HuH-7 (cell line): ENCODE data around the gene KCTD6.

ENCODE experiments used
- DNase-seq: peaks from one replicate; pipeline ENCODE4 v3.0.0; 2011; ENCODE audit warnings: low spot score

Gene KCTD6

DNA sequence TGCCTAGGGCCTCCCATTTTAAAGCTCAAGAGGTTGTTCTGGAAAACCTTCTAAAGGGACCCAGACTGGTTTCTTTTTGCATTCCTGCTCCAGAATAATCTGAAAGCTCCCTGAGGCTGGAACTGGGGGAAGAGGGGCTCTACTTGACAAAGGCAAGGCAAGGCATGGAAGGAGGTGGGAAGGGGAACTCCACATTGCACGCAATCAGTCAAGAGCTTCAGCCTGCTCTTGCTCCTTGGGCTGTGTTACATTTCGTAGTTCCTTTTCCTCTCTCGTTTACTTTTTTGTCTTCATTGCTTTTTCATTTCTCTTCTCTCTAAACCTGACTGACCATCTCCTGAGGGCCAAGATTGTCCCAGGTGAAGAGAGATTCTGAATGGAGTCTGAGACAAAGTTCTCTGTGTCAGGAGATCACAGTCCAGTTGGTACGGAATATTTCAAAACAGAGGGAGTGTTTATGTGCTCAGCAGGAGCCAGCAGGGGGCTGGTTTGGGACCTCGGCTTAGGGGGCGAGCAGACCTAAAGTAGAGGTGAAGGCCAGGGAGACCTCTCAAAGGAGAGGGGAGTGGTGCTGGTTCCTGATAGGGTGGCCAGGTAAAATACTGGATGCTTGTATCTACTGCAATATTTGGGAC is 6.0 kb upstream of the KCTD6 start:
- DNase-seq: no peak

DNA sequence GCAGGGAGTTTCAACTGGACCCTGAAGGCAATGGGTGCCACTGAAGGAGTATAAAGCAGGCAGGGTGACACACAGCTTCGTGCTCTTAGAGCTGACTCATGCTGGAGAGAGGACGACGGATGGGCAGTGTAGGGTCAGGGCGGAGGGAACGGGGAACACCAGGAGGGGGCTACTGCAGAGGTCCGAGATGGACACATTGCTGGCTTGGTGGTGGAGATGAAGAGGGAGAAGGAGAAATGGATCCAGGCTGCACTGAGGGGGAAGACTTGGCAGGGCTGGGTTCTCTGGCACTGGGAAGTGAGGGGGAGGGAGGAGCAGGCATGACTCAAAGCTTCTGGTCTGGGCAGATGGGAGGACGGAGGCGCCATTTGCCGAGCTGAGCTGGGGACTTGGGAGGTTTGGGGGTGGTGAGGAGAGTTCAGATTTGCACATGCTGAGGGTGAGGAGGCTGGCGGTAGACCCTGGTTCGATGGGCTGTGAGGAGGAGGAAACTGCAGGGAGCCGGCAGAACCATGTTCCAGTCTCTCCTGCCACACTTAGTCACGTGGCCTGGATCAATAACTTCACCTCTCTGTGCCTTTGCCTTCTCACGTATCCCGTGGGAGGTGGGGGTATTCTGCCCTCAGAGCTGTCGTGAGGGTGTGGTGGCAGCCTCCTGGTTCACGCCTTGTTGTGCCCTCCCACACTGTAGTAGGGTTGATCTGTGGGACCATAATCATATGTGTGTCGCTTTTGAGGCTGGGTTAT is 4.6 kb upstream of the KCTD6 start:
- DNase-seq: no peak

DNA sequence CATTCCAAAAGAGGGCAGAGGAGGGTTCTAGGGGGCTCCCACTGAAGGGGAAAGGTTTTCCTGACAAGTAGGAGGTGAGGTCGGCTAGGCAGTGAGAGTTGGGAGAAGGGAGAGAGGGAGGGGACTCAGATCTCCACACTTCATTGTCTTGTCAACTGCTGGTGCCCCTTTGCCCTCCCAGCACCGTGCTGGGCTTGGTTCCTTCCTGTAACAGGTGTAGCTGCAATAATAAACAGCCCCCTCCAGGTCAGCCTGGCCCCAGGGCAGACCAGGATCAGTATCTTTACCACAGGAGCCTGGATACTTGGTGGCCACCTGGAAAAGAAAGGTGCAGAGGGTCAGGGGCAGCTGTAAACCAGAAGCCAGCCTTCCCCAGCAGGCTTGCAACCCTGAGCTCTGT is 2.9 kb upstream of the KCTD6 start:
- DNase-seq: no peak

DNA sequence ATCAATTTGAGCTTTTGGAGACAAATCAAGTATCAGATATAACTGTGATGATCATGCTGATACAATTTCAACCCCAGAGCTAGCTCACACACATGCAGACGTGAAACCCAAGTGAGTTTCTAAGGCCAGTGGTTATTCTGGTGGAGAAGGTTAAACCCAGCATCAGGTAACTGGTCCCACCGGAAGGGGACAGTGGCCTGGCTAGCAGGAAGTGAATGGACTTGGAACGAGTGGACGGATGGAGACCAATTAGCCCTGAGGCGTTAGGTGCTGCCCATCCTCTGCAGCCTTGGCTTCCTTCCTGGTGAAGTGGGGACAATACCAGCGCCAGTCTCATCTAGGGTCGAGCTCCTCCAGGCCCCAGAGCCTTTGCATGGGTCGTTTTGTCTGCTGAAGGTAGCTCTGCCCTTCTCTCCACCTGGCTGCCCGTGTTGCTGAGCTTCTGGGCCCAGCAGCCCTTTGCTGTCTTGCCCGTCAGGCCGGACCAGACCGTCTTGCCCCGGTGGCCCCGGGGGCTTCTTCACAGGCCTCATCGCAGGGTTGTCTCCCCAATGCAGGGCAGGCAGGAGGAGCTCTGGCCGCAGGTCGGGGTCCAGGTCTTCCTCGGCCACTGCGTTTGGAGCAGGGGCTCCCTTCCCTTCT is 915 bp upstream of the KCTD6 start:
- no peak for DNase-seq

DNA sequence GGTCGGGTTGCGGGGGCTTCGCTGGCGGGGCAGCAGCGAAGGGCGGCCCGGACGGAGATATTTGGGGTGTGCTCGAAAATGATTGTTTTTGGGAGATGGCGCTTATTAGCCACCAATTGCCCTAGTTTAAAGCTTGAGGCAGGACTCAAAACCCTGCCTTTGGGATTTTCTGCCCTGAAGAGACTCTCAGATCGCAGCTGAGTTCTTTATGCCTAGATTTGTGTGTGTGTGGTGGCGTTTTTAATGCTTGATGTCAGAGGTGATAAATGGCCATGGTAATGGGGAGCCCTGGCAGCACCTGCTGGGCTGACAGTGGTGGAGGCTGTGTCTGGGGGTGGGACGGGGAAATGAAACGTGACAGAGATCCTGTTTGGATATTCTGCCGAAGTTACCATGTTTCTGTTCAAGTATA is 604 bp downstream of the KCTD6 start:
- DNase-seq: no peak

DNA sequence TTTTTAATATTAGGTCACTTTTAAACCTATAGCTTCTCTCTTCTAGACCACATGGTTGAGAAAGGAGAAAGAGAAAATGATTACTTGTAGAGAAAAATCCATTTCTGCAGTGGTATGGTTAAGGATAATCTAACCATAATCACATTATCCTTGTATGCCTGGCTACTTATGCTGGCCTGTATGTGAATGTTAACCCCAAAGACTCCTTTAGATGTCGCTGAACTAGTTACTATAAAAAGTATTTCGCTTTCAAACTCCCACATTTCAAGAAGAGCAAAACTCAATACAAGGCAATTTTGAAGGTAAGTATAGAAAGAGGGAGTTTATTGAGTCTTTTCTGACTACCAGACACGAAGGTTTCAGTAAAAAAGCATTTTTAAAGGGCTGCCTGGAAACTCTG is 2.2 kb downstream of the KCTD6 start:
- DNase-seq: no peak

DNA sequence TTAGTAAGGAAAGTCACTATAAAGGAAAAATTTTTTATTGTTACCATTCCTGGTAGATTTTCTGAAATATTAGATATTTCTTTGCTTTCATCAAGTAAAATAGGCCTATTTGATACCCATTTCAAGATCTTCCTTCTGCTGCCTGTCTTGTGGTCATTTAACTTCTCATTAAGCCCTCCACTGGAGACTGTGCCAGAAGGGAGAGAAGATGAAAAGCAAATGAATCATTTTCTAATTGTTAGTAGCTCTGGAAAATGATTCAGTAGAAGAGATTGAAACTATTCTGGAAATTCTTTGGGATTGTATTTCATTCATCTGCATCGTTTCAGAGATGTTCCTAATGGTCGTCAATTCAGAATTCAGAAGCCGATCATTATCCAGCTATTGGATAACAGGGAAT is 3.2 kb downstream of the KCTD6 start:
- DNase-seq: no peak

DNA sequence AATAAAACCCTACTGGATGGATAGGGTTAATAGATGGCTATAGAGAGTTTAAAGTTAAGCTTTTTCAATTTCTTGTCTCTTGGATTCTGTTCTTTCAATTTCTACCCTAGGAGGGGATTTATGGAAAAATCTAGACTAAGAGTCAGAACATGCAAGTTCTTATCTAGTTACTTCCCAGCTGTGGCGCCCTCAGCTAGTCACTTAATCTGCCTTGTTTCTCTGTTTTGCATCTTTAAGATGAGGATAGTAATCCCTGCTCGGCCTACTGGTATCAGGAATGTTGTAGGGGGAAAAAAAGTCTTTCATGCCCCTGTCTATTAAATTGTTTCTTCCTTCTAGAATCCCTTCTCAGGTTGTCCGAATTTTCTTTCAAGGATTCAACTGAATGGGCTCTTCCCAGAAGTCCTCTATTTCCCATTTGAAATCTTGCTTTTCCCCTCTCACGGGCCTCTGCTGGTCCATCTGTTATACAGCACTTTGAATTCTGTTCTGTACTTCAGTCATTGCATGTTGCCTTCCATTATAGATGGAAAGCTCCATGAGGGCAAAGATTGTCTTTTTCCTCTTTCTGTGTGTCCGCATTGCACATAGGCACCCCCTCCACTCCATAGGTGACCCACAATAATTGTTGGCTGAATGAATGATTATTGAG is 4.4 kb downstream of the KCTD6 start:
- no peak for DNase-seq

DNA sequence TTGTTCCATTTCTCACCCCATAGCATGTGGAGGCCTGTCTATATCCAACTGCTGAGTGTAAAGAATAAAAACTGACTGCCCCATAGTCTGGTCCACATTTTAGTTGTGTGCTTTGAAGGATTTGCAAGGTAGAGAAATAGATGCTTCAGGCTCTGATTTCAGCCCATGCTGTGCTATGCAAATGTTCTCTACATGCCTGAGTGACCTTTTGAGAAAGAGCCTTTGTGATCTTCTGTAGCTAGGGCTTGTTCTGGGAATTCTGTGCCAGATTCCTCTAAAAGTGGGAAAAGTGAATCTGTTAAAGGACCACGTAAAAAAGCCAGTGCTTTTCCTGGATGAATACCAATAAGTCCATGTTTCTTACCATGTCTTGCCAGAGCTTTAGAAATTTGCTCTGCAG is 5.2 kb downstream of the KCTD6 start:
- DNase-seq: no peak

DNA sequence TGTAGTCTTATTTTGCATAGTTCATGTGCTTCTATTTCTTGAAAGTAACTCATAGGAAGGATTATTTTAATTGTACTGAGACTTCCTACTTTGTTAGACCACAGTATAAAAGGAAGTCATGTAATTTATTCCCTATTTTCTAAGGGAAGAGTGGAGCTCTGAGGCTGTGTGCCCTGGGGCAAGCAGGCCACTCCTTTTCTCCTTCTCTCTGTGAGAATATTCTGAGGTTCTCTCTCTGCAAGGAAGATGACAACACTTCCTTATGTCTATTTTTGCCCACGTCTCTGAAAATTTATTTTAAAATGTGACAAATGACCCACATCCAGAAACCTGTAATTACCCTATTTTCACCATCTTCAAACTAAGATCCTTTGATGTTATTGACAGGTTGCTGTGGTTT is 11.0 kb downstream of the KCTD6 start:
- no peak for DNase-seq

DNA sequence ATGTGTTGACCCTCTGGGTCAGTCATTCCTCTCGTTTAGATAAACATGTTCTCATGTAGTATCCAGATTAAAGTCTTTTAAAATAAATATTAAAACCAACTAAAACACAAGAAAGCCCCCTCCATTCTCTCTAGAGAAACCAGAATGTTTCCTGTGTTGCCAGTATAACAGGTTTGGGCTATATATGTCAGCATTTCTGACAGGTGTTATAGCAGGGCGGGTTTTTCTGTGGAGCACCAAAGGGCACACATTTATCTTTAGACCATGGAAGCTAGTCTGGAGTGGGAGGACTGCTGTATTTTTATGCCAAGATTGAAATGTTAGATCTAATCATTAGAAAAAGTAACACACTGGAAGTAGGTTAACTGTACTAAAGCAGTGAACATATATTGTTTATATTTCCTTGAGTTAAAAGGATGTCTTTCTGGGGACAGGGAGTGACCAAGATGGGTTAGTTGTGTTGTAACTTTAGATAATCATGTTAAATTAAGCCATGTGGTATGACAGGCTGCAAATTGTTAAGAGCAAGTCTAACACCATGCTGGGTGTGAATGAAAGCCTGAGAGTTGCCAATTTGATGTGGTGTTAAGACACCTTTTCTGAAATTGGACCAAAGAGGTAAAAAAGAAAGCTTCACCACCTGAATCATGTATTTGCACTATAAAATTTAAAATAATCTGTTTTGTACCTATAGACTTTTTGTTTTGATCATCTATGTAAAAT is 15.6 kb downstream of the KCTD6 start:
- DNase-seq: no peak

DNA sequence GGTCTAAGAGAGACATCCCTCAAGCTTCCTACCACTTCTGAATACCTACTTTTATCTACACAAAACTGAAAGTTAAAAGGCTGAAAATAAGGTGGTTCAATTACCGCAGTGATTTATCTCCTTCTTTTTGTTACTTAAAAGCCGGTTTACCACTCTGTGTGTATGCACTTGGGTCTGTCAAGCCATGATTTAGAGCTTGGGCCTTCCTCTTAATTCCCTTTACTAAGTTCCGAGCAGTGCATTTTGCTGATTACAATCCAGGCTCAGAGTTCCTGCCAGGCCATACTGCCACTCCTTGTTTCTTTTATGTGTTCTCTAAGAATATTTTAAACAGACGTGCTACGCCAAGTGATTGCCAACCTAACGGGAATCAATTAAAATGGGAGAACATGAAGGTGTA is 16.5 kb downstream of the KCTD6 start:
- no peak for DNase-seq

DNA sequence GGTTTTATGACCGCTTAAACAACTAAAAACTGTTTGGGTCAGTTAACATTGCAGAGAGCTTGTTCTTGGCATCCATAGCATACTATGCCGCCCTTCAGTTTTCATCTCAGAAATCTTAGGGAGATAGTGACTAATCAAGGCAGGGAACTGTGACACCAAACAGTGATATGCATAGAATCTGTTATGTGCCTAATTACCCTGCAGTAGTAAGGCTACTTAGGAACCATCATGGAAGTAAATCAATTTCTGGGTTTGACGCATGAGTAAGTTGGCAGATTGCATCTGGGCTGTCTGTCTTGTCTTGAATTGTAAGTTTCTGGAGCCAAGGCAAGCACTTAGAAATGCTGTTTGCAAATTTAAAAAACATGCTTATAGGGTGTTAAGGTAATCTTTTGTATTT is 22.5 kb downstream of the KCTD6 start:
- no peak for DNase-seq

DNA sequence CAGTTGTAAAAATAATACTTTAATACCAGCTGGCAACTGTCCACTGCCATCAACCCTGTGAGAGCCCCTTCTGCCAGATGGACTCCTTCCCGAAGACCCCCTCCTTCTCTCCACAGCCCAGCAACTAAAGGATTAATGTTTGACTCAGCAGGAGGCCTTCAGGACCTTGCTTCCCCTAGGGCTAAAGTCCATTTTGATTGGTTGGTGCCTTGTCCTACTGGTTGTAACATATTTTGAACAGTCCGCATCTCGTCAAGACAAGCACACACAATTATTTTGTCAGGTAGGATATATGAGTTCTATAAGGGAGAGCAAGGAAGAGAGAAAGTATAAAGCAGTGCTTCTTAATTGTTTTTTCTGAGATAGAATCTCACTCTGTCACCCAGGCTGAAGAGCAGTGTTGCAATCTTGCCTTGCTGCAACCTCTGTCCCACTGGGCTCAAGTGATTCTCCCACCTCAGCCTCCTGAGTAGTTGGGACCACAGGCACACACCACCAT is 26.4 kb downstream of the KCTD6 start:
- DNase-seq: peak; percentile 28

DNA sequence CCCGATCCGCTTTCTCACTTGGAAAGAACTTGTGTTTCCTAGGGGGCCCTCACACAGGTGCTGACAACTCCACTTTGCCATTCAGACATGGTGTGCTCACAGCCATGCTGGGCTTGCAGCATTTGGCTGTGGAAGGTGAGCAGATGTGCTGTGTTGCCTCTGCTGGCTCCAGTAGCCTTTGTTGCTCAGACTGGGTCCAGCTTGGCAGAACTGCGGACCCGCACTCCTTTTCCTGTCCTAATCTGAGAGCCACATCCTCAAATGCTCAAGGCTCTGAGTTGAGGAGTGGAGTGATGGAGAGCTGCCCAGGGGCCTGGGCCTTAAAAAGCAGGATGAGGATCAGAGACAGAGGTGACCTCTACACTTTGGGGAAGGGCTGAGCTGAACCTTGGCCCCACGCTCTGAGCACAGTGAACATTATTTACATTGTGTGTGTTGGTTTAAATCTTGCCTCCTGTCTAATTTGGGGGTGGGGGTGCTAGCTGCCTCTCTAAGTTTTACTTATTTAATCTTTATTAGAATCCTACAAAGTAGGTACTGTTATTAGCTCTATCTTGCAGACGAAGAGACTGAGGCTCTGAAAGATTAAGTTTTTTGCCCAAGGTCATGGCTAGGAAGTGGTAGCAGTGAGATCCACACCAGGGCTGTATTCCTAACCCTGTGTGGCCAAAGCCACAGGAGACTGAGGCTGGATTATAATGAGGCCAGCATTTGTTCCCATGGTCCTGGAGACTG is 27.9 kb downstream of the KCTD6 start:
- DNase-seq: no peak

DNA sequence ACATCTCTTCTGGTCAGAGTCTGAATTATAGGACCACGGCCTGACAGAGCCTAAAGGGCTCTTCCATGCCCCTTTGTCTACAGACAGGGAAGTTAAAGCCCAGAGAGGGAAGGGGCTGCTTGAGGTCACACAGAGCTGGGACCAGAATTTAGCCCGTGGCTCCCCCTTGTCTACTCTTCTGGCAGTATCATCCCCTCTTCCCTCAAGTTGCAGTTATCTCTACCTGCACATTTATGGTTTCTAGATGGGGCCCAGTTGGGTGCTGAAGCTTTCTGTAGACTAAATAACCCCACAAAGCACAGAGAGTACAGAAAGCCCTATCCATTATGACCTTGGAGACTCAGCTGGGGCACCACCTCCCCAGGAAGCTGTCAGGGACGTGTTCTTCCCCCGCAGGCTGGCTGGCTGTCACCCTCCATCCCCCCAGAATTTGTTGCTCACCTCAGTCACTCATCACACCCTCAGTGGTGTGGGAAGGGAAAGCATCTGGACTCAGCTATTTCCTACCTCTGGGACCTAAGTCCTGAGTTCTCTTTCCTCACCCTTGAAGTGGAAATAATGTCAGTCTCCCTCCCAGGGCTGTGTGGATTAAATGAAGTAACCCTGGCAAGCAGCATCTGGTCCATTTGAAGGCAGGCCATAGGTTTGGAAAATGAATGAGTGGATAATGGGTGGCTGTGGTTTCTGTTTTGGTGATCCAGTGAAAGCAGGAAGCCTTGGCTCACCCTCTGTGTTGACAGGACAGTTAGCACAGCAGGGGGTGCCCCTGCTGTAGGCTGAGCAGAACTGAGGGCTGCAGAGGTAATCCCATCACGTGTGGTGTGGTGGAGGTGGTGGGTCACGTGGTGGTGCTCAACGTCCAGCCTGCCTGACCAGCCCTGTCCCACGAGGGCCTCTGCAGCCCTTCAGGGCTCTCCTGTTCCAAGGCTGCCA is 28.8 kb downstream of the KCTD6 start:
- peak; percentile 19 for DNase-seq

DNA sequence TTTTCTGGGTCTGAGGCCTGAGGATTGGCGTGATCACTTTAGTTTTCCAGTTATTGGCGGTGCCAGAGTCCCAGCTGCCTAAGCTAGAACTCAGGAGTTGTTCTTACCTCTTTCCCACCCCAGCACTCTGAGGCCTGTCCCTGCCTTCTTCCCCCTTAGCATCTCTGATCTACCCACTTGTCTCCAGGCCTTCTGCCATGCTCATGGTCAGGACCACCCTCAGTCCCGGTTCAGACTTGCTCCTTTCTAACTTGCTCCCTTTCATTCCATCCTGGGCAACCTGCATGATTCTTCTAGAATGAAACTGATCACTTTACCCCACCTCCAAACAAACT is 29.4 kb downstream of the KCTD6 start:
- DNase-seq: no peak

DNA sequence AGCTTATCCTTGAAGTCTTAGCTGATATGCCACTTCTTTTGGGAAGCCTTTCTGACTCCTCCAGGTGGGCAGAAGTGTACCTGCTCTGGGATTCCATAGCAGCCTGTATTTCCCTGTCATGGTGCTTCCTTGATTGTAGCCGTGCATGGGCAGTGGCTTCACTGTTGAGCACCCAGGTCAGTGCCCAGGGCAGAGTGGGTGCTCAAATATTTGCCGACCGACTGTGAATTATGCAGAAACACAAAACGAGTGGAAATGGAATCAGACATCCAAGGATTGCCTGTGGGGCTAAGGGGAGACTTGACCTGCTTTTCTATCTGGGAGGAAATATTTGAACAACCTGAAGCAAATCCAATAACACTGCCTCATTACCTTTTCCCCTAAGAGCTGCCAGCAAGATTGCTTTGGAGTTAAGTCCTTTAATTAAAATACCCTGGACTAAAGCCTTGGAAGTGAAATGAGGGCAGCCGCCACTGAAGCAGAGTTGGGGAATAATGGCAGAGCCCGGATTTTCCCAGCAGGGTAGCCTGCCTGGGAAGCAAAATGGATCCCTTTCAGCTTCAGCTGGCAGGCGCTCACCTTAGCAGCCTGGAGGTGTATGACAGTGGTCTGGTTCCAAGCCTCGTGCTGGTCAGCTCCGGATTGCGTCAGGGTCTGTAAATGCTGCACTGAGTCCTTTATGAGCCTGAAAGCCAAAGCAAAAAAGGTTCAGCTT is 30.2 kb downstream of the KCTD6 start:
- peak; percentile 20 for DNase-seq

DNA sequence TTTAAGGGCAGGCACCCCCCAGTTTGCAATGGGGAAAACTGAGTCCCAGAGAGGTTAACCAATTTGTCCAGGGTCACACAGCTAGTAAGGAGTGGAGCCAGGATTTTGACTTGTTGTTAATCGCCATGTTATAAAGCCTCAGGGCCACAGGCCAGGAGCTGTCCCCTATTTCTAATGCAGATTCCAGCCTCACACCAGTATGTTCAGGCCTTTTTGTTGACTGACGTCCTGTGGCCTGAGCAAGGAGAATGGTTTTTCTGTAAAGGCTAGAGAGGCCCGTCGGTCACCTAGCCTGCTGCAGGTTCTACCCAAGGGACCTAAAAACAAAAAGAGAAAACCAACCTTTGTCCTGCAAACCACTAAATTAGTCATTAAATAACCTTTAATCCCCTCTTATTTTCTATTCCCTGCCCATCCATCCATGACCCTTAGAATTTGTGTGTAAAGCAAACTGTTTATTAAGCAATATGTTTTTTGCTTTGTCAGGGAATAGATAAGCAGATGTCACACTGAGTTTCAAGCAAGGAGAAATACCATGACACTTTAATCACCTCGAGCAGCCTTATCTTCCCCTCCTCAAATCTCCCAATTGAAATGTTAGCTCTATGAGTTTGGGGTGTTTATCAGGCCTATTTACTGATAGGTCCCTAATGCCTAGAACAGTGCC is 31.0 kb downstream of the KCTD6 start:
- no peak for DNase-seq
